Lower leg skin (tissue), 4 donors: ENCODE results near the gene KNSTRN. TPM values are rescaled to one million over a fixed set of nuclear protein-coding genes. Genes with fewer than 3 reads are reported as not detected.

Experiments
- DNase-seq, 2 donors: peaks; one replicate each; pipeline ENCODE4 v3.0.0-alpha.2; 2019; ENCODE audit warnings: low spot score in 2 of 2
- H3K4me3 ChIP-seq: fragments of 200-600 bp; sonication (generic); 2 replicates; pipeline ENCODE4 v1.5.1; 2017; ENCODE audit warnings: mild to moderate bottlenecking, low read depth; ENCODE audit not compliant: poor library complexity, severe bottlenecking
- CTCF ChIP-seq, 3 donors: fragments of 450-650 bp; IDR thresholded peaks; one replicate each; pipeline ENCODE4 v1.5.1; 2016; ENCODE audit warnings: antibody characterized with exemption in 3 of 3, mild to moderate bottlenecking in 3 of 3, moderate library complexity in 2 of 3
- POLR2A ChIP-seq, 2 donors: fragments of 450-650 bp; IDR thresholded peaks; one replicate each; pipeline ENCODE4 v1.6.1; 2016 to 2017; ENCODE audit warnings: antibody characterized with exemption in 2 of 2, mild to moderate bottlenecking in 1 of 2, moderate library complexity in 1 of 2
- WGBS, 2 donors: methylation state at CpG; one replicate each; pipeline ENCODE4 v1.1.5; 2018; 5-methylcytosine and 5-hydroxymethylcytosine counted together
- intact Hi-C: fragments of 100-400 bp; cut with DNase I; formaldehyde crosslinking; loops from one replicate; pipeline ENCODE4 v1.15.0; 2023; ENCODE audit warnings: low total_unique reads
- total RNA-seq, 4 donors: library from RNA; depleted of rRNA; stranded (reverse); fragments of >200 nt; gene quantifications; one replicate each; pipeline ENCODE4 v1.1.0, GENCODE V29; 2016

KNSTRN gene
- total RNA-seq, 4 donors from 2014 or later: 7.6 to 24.8 (median 13.1) TPM

DNA sequence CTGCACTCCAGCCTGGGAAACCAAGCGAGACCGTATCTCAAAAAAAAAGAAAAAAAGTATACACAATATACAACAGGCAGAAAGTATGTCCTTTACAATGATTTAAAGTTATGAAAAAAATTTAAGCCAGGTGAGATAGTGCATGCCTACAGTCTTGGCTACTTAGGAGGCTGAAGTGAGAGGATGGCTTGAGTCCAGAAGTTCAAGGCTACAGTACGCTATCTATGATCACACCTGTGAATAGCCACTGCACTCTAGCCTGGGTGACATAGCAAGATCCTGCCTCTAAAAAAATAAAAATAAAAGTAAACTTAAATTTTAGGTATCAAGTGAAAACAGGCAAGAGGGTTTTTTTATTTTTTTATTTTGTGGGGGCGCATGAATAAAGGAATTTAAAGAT is 3.1 kb upstream of the KNSTRN start:
- no peak overlapping the region for H3K4me3 ChIP-seq
- TF ChIP-seq POLR2A (IDR thresholded peaks at IDR 0.05): no peak
- TF ChIP-seq CTCF (IDR thresholded peaks at IDR 0.05): no peak
- intact Hi-C loops: loop anchor here (10.0 kb wide), 1 partner anchor 45 kb away; no protein-coding TSS in a partner anchor
- no peak for DNase-seq
- 83 to 86% methylated on average over 4 of the region's 4 CpGs for WGBS, 2 donors

- DNase-seq: peak in 1 of 2 donors; percentile 64
- TF ChIP-seq POLR2A (IDR thresholded peaks at IDR 0.05): no peak
- TF ChIP-seq CTCF (IDR thresholded peaks at IDR 0.05): no peak
- H3K4me3 ChIP-seq: no peak overlapping the region
- intact Hi-C loops: loop anchor here (10.0 kb wide), 1 partner anchor 45 kb away; no protein-coding TSS in a partner anchor
- 9% methylated on average over 4 of the region's 4 CpGs for WGBS, 2 donors
These were observed 2.7 kb upstream of the KNSTRN start for GRCh38 chr15:40379853-40380252.

DNA sequence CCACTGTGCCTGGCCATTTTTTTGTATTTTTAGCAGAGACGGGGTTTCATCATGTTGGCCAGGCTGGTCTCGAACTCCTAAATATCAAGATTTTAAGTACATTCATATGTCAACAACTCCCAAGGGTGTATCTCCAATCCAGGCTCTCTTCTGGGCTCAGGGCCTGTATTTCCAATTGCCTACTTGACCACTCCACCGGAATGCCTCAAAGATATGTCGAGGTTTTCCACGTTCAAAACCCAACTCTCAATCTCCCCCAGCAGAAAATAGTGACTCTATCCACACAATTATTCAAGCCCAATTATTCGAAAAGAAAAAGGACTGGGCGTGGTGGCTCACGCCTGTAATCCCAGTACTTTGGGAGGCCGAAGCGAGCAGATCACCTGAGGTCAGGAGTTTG is 1.9 kb upstream of the KNSTRN start:
- no peak overlapping the region for H3K4me3 ChIP-seq
- intact Hi-C loops: no loop called here
- no peak for DNase-seq
- 93 to 97% methylated on average over 10 of the region's 10 CpGs for WGBS, 2 donors
- no peak for TF ChIP-seq POLR2A (IDR thresholded peaks at IDR 0.05)

- intact Hi-C loops: no loop called here
- no peak overlapping the region for H3K4me3 ChIP-seq
- no peak for TF ChIP-seq CTCF (IDR thresholded peaks at IDR 0.05)
- no peak for TF ChIP-seq POLR2A (IDR thresholded peaks at IDR 0.05)
- DNase-seq: no peak
- WGBS, 2 donors: 91 to 97% methylated on average over 11 of the region's 11 CpGs
These were observed 547 bp upstream of the KNSTRN start for GRCh38 chr15:40381818-40382529.

DNA sequence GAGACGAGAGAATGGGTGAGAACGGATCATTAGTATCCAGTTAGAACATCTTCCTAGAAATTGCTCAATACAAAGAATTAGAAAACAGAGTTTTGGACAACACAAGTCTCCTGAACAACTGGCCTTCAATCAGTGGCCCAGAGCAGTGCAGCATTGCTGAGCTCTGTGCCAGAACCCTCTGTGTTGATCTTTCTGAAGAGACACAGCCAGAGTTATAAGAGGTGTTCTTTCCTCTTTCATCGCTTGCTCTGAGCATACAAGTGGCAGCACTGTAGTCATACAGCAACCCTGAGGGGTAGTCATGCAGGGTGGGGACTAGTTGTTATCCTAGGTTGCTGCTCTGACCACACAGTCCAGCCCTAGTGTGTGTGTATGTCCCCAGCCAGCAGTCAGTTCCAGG is 4.0 kb downstream of the KNSTRN start:
- intact Hi-C loops: no loop called here
- 97 to 98% methylated on average over 3 of the region's 3 CpGs for WGBS, 2 donors
- no peak for TF ChIP-seq POLR2A (IDR thresholded peaks at IDR 0.05)
- TF ChIP-seq CTCF (IDR thresholded peaks at IDR 0.05): no peak
- H3K4me3 ChIP-seq: no peak overlapping the region
- DNase-seq: no peak

DNA sequence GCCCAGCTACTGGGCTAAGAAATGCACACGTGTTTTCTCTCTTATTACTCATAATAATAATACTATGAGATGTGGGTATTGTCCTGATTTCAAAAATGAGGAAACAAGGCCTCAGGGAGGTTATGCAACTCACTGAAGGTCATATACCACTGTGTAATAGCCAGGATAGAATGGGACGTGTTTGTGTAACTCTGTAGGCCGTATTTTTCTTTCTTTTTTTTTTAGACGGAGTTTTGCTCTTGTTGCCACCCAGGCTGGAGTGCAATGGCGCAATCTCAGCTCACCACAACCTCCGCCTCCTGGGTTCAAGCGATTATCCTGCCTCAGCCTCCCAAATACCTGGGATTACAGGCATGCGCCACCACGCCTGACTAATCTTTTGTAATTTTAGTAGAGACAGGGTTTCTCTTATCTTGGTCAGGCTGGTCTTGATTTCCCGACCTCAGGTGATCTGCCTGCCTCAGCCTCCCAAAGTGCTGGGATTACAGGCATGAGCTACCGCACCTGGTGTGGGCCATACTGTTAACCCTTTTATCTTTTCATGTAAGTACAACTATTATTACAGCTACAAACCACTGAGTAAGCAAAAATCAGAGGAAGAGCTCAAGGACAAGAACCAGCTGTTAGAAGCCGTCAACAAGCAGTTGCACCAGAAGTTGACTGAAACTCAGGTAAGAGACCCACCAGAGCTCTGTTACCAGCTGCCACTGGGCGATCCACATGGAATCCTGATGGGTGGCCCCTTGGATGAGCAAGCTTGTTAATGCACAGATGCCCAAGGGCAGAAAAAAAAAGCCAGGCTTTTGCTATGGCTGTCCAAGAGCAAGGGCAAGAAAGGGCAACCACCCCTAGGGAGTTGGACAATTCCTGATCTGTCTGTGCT is 6.7 kb downstream of the KNSTRN start:
- intact Hi-C loops: no loop called here
- WGBS, 2 donors: 83 to 91% methylated on average over 13 of the region's 13 CpGs
- no peak for TF ChIP-seq CTCF (IDR thresholded peaks at IDR 0.05)
- TF ChIP-seq POLR2A (IDR thresholded peaks at IDR 0.05): no peak
- no peak overlapping the region for H3K4me3 ChIP-seq
- no peak for DNase-seq
